Ecto neural progenitor cell (in vitro differentiated cells): ENCODE results near the gene GPR132.
"Not testable (repeated sequence)": the region's sequence is repeated elsewhere in the genome, so short reads cannot be mapped to it uniquely, and the experiment has no call there.

ENCODE experiments used
- DNase-seq: peaks from one replicate; pipeline ENCODE4 v3.0.0-alpha.2; 2018; ENCODE audit warnings: low spot score

Gene GPR132, protein sequence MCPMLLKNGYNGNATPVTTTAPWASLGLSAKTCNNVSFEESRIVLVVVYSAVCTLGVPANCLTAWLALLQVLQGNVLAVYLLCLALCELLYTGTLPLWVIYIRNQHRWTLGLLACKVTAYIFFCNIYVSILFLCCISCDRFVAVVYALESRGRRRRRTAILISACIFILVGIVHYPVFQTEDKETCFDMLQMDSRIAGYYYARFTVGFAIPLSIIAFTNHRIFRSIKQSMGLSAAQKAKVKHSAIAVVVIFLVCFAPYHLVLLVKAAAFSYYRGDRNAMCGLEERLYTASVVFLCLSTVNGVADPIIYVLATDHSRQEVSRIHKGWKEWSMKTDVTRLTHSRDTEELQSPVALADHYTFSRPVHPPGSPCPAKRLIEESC

DNA sequence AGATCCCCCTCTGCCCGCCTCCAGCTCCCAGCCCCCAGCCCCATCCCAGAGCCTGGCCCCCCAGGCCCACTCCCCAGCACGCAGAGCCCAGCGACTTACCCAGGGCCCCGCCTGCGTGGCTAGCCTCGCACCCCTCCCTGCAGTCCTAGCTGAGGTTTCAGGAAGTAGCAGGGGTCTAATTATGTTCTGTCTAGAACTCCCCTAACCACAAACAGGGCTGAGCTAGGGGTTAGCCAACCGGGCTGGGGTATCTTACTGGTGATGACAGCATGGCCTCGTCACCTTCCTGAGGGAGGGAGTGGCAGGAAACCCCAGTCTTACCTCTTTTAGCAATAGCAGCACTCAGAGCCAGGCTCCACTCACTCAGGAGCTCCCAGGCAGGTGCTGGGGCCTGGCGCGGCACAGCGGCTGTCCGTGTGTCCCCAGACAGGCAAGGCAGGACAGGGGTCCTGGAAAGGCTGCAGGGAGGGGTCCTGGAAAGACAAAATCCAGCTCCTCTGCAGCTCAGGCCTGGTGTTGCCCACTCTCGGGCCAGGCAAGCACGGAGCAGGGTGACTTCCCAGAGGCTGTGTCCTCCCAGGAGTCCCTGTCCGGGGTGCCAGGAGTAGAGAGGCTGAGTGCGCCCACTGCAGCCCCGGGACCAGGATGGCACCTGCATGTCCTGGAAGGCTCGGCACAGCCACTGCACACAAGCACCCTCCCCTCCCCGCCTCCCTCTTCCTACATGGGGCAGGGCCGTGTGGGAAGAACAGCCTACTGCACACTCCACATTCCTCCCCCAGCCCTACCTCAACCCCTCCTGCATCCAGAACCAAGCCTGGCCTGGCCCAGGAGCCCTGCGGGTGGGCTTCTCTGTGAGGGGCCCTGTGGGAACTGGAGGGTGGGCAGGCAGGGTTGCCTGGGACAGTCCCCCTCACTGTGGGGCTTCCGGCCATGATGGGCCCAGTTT lies at the start of gene GPR132:
TSS of gene GPR132 (minus strand) at position 151 of the 949 bp plus-strand sequence. CDS start 10,010 bp downstream, outside the sequence.
- peak; percentile 51 for DNase-seq

DNA sequence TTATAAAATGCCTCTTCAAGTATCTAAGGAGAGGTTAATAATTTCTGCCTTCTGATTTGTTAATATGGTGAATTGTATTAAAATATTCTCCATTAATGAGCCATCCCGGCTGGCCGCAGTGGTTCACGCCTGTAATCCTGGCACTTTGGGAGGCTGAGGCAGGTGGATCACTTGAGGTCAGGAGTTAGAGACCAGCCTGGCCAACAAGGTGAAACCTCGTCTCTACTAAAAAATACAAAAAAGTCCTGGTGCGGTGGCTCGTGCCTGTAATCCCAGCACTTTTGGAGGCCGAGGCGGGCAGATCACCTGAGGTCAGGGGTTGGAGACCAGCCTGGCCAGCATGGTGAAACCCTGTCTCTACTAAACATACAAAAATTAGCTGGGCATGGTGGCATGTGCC lies 44.0 kb upstream of the GPR132 start:
- DNase-seq, result not testable (repeated sequence)

DNA sequence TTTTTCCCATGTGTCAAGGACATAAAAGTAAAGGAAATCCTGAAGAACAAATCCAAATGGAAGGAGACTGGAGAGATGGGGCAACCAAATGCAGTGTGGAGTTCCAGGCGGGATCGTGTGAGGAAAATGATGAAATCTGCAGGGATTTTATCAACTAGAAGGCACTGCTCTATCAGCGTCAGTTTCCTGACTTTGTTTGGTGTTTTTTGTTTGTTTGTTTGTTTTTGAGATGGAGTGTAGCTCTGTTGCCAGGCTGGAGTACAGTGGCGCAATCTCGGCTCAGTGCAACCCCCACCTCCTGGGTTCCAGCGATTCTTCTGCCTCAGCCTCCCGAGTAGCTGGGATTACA lies 43.3 kb upstream of the GPR132 start:
- DNase-seq, result no peak

DNA sequence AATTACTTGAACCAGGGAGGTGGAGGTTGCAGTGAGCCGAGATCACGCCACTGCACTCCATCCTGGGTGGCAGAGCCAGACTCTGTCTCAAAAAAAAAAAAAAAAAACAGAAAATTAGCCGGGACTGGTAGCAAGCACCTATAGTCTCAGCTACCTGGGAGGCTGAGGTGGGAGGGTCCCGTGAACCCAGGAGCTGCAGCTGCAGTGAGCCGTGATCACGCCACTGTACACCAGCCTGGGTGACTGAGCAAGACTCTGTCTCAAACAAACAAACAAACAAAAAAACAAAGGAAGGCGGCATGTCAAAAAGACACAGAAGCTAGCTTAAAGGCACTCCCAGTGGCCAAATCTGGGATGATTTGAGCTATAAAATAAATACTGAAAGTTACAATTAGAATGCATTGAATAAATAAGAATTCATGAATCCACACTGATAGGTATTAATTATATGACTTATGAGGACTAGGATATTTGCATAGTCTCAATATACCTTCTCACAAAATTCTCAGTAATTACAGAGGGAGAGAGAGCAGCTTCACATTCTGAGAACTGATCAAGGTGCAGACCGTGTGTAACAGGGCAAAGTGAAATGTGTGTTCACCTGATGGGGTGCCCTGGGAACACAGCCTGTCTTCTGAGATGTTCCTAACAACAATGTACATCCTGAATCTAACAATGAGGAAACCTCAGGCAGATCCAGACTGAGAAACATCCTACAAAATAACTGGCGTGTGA lies 42.7 kb upstream of the GPR132 start:
- peak; percentile 26 for DNase-seq

DNA sequence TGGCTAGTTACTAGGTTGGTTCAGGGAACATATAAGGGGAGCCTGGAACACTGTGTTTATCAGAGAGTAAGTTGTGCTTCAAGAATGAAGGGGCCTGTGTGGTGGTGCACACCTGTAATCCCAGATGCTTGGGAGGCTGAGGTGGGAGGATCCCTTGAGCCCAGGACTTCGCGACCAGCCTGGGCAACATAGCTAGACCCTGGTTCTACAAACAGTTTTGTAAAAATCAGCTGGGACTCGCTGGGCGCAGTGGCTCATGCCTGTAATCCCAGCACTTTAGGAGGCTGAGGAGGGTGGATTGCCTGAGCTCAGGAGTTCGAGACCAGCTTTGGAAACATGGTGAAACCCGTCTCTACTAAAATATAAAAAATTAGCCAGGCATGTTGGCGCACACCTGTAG lies 42.1 kb upstream of the GPR132 start:
- peak; percentile 28 for DNase-seq

DNA sequence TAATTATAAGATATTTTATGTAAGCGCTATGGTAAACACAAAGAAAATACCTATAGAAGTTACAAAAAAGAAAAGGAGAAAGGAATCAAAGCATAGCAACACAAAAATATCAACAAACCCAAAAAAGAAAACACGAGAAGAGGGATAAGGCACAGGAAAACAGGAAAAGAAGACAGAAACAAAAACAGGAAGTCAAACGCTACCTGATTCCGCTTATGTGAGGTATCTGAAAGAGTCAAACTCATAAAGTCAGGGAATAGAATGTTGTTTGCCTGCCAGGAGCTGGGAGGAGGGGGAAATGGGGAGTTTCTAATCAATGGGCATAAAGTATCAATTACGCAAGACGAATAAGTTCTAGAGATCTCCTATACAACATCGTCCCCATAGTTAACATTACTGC lies 39.9 kb upstream of the GPR132 start:
- no peak for DNase-seq

DNA sequence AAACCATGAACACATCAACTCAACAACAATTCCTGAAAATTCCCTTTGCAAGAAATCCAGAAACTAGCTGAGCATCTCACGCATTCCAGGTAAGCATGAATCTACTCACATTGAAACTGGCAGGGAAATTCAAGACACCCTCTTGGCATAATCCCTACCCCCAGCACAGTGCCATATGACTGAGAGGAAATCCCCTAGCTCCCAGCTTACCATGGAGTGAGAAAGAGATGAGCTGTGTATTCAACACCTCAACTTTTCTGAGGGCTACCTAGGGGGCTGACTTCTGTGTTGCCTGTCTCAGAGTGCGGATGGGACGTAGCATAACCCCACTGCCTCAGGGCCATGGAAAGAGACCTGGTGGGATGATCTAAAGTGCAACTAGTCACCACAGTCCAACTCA lies 37.7 kb upstream of the GPR132 start:
- no peak for DNase-seq

DNA sequence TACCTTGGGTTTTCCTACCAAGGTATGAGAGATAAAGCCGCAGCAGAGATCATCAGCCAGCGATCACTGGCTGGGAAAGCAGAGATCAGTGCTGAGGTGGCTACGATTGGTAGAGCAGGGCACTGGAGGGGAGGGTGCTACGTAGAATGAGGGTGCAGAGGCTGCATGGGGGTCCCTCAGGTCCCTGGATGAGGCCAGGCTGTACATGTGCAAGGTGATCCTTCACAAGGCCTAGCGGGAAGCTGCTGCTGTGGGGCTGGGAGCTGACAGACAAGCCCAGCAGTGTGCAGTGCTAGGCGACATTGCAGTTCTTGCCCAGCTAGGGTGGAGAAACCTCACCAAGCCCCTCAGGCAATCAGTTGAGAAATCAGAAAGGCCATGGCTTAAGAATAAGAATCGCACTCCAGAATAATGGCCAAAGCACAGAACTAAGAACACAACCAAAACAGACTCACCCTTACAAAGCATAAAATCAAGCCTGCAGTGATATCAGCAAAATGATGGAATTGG lies 37.2 kb upstream of the GPR132 start:
- no peak for DNase-seq

DNA sequence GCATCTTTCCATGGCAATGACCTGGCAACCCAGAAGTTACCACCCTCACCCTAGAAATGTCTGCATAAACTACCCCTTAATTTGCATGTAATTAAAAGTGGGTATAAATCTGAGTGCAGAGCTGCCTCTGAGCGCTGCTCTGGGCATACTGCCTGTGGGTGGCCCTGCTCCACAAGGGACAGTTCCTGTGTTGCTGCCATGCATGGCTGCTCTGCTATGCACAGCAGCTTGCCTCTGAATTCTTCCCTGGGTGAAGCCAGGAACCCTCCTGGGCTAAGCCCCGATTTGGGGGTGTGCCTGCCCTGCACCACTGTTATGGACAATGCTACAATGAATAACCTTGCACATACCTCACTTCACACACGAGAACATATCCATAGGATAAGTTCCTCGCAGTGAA lies 35.7 kb upstream of the GPR132 start:
- DNase-seq, result no peak

DNA sequence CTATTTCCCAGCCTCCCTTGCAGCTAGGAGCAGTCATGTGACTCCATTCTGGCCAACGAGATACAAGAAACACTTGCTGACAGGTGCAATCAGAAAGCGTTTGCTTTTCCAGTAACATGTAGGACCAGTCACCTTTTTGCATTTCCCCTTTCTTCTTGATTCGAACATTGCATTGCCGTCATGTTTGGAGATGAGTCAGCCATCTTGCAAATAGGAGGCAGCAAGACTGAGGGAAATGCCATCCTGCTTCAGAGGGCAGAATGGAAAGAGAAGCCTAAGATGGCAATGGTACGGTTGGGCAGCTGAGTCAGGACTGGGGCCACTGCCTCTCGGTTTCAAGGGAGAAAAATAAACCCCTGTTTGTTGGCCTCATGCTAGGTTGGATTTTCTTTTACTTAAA lies 34.5 kb upstream of the GPR132 start:
- DNase-seq, result no peak

DNA sequence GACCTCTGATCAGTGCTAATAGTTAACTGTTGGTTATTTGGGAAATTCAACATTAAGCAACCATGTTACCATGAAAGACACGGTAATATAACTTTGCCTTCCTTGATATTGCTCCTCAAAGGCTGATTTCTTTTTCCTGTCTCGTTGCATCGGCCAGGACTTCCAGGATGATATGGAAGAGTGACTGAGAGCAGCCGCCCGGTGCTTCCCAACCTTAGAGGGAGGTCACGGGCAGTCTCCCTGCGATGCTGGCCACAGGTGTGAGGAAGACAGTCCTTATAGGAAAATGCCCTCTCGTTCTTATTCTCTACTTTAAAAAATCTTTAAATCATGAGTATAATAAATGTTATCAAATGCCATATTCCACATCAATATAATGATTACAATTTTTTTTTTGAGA lies 33.1 kb upstream of the GPR132 start:
- no peak for DNase-seq

DNA sequence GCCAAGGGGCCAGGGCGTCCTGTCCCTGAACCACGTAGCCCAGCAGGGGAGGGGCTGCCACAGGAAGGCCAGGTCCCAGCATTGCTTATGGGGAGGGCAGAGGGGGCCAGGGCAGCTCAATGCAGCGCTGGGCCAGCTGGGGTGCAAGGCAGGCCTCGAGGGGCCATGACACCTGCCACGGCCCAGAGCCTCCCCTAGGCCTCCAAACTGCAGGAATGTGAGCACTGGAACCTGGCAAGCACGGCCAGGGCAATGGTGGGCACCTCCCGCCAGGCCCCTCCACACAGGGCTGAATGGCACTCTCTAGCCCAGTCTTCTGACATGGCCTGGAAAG lies 32.5 kb upstream of the GPR132 start:
- no peak for DNase-seq

DNA sequence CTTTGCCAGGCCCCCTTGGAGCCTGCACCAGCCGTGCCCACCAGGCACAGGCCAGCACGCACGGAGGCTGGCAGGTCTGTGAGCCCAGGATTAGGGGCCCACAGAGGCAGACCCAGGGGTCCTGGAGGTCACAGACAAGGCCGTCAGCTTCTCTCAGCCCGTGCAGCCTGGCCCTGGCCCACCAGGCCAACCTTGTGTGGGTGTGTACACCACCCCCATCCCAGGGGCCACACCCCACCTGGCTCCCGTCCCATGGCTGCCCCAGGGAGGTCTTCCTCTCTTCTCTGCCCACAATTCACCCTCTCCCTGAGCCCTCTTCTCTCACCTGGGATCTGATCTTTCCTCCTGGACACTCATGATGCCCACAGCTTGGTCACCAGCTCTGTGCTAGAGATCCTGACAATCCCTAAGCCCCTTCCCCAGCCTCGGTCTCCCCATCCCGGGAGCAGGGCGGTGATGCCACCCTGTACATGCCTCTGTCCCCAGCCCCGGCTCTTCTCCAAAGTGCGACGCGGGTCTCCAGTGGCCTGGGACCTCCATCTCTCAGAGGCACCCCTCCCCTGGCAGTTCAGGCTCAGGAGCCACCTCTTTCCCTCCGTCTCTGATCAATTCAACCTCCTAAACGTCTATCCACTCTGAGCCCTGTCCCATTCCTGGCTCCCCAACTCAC lies 31.1 kb upstream of the GPR132 start:
- no peak for DNase-seq

DNA sequence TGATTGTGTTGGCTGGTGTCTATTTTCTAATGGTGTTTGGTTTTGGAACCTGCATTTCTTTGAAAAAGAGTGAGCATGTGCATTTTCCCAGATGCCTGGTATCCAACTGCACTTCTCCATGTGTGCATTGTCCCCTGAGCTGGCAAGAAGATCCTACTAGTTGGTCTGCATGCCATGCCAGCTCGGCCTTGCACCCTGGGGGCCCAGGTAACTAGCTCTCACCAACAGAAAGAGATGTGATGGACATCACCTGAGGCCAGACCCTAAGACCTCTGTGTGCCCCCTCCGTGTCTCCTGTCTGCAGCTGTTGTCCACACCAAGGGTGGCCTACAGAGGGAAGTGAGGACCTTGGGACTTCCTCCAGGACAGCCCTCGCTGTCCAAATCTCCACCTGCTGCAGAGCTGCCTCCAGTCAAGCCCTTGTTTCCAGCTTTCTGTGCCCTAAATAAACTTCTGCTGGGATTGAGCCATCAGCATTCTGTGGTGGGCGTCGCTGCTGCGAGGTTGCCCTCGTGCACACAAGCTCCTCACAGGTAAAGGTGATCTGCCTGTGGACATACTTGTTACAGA lies 30.1 kb upstream of the GPR132 start:
- no peak for DNase-seq

DNA sequence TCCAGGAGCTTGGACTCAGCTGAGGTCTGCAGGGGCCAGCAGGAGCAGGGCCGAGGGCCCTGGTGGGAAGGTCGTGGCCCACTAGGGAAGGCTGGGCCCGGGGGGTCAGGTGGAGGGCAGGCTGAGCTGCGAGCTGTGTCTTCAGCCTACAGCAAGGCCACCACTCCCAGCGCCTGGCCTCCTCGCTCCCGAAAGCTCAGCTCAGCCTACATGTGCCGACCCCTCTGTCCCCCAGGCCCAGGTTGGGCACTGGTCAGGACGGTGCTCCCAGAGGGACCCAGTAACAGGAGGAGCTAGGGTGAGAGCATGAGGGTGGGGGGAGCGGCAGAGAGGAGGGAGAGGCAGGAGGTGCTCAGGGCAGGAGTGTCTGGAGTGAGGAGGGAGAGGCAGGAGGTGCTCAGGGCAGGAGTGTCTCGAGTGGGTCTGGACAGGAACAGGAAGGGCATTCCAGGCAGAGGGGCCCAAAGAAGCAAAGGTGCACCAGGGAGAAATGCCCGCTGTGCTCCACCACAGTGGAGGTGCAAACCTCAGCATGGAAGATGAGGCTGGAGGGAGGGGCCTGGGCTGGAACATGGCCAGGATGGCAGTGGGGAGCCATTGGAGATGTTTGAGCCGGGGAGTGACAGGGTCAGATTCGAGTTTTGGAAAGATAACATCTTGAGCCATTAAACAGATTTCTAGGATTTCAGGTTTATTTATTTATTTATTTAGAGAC lies 29.1 kb upstream of the GPR132 start:
- no peak for DNase-seq

DNA sequence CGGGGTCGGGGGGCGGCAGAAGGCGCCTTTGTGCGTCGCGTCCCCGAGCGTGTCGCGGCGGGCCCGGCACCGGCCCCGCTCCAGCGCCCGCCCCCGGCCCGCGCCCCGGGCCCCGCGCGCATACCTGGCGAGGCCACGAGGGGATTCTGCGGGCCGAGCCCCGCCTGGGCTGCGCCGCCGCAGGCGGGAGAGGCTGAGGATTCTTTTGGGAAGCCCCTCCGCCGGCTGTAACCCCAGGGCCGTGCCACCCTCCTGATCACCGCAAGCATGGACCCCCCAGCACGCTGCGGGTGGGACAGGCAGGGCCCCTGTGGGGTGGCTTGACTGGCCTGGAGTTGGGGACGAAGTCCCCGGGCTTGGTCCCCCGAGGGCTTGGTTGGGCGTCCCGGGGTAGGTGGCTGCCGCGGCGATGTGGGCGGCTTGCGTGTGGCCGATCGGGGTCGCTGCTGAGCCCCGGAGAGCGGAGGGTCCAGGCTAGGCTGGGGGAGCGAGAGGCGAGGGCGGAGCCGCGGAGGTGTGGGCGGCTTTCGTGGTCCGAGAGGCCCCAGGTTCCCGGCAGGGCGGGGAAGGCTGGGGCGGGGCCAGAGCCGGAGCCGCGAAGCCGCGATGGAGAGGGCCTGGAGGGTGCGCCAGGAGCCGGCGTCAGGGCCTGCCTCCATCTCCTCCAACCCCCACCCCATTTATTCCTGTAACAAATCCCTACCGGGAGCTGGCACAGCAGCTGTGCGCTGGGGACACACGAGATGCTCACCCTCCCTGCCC lies 28.4 kb upstream of the GPR132 start:
- DNase-seq, result peak; percentile 93

DNA sequence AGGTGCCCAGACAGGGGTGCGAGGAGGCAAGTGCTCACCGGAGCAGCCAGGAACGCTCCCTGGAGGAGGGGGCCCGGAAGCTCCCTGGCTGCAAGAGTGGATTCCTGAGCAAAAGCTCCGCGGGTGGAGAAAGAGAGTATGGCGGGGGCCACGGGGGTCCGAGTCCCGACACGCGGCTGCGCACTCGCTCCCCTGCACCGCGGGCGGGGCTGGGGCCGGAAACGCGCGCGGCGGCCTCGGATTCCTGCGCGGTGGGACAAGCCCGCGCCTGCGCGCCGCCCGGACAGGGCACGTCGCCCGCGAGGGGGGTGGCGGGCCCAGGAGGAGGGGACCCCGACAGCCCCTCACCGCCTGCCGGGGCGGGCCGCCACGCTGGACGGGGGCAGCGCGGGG lies 27.8 kb upstream of the GPR132 start:
- DNase-seq, result peak; percentile 70

DNA sequence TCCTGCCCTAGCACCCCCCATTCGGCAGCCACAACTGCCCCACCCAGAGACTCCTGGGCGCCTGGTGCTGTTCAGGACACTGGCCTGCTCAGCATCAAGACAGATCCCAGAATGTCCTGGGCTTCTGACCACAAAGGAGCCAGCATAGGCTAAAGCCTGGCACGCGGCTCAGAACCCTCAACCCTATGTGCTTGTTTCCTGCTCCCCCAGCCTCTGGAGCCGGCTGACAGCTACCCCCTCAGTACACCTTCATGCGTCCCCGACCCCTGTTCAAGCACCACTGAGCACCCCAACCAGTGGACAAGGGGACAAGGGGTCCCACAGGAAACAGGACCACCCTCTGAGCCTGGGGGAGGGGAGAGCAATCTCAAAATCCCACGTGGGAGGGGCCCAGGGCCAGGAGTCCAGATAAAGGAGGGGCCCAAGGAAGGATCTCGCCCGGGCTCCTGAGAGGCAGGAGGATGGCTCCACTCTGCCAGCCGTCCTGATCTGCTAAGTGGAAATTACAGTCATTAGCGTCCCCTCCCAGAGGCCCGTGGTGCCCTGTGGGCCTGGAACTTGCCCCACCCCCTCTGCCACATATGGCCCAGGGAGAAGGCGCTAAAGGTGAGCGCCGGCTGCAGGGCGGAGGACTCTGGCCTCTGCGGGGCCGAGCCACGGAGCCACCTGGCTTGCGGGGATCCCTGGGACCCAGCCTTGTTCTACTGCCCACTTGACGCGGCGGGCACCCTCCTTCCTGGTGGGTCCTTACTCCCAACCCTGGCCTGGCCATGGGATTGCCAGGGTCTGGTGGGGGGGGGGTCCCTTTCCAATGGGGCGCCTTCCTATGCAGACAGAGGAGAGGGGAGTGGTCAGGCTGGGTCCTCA lies 27.2 kb upstream of the GPR132 start:
- peak; percentile 60 for DNase-seq

DNA sequence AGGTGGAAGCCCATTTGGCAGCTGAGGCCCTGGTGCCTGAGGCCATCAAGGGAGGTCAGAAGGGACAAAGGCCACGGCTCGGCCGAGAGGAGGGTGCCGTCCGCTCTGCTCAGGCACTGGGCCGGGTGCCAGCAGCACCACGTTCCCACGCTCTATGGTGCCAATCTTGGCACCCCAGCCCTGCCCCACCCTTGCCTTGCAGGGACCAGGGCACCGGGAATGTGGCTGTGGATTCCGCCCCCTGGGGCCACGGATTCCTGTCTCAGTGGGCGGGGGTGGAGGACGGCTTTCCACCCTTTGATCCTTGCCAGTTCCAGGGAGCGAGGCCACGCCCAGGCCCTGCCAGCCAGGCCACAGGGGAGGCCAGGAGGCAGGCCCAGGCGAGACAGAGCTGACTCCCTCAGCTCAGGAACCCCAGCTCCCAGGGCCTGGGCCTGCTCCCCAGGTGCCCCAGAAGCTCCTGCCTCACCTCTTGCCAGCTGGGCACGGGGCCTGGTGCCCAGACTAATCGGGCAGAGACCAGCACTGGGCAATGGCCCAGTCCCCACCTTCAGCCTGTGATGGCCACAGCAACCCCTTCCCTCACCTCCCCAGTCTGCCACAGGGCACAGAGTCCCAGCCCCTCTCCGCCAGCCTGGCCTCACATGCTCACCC lies 26.4 kb upstream of the GPR132 start:
- peak; percentile 51 for DNase-seq
